Amniotic epithelial cell (primary cell): Measurements from ENCODE around the gene TNS4.

Experiments used
- DNase-seq: peaks from one replicate; pipeline ENCODE4 v3.0.0-alpha.2; 2010; ENCODE audit warnings: low read depth

The TNS4 gene

GRCh38 chr17:40517981-40518380, 16.6 kb upstream of the TNS4 start:
- DNase-seq, result no peak

GRCh38 chr17:40517286-40517662, 15.9 kb upstream of the TNS4 start:
- DNase-seq, result no peak

- DNase-seq, result peak; percentile 51
These were observed 15.3 kb upstream of the TNS4 start for GRCh38 chr17:40516581-40517285.

- no peak for DNase-seq
These were observed 14.1 kb upstream of the TNS4 start for GRCh38 chr17:40515491-40516041.

GRCh38 chr17:40515011-40515410, 13.6 kb upstream of the TNS4 start:
- no peak for DNase-seq

GRCh38 chr17:40514013-40514875, 12.8 kb upstream of the TNS4 start:
- no peak for DNase-seq

- no peak for DNase-seq
These were observed 10.3 kb upstream of the TNS4 start for GRCh38 chr17:40511667-40512220.

GRCh38 chr17:40511136-40511535, 9.7 kb upstream of the TNS4 start:
- no peak for DNase-seq

- peak; percentile 82 for DNase-seq
These were observed 8.9 kb upstream of the TNS4 start for GRCh38 chr17:40510328-40510648.

GRCh38 chr17:40509626-40510327, 8.4 kb upstream of the TNS4 start:
- DNase-seq, result no peak

GRCh38 chr17:40506786-40507185, 5.4 kb upstream of the TNS4 start:
- DNase-seq, result no peak

GRCh38 chr17:40503154-40503553, 1.7 kb upstream of the TNS4 start:
- no peak for DNase-seq

- no peak for DNase-seq
These were observed 1.3 kb upstream of the TNS4 start for GRCh38 chr17:40502716-40503115.

GRCh38 chr17:40500709-40501108, 714 bp downstream of the TNS4 start:
- DNase-seq, result no peak

GRCh38 chr17:40500190-40500589, 1.2 kb downstream of the TNS4 start:
- no peak for DNase-seq

GRCh38 chr17:40499551-40500189, 1.8 kb downstream of the TNS4 start:
- DNase-seq, result peak; percentile 80

- DNase-seq, result no peak
These were observed 2.9 kb downstream of the TNS4 start for GRCh38 chr17:40498281-40499084.

GRCh38 chr17:40497695-40498094, 3.7 kb downstream of the TNS4 start:
- DNase-seq, result no peak

GRCh38 chr17:40496634-40497420, 4.6 kb downstream of the TNS4 start:
- DNase-seq, result no peak

GRCh38 chr17:40496170-40496569, 5.3 kb downstream of the TNS4 start:
- no peak for DNase-seq
